Activated CD4-positive, CD25-positive, alpha-beta regulatory T cell (primary cell): ENCODE data around the gene PRH2.

Experiments
- DNase-seq, 4 experiments: peaks; one replicate each; lab custom pipeline; 2025; lab: John Stamatoyannopoulos, UW

Gene PRH2

DNA sequence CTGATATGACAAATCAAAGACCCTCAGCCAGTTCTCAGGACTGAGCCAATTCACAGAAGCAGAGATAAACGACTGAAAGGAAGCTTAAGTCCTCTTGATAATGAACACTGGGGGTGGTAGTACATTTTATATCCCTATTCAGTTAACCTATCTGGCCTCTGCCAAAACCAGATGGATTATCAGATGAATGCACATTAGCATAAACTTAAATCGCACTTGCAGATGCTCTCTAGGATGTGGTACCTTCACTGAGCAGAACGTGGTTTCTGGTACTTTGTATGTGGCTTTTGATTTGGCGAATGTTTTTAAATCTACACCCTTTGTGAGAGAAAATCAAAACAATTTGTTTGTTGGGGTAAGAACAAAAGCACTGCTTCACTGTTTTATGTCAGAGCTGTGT is 31.2 kb downstream of the PRH2 start:
- DNase-seq: no peak

DNA sequence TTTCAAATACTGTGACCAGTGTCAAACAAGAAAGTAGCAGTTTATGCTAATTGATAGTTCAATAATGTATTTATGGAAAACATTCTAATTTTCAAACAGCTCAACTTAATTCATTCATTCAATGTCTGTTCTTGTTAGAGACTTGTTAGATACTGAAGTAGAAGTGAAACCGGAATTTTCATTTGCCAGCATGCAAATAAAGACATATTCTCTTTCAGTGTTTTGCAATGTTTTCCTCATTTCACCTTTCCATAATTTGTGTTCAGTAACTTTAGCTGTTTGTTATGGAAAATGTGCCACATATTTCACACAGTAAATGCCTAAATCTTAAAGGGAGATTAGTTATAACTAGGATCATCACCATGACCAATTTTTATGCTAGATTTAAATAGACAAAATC is 36.4 kb downstream of the PRH2 start:
- DNase-seq: no peak

DNA sequence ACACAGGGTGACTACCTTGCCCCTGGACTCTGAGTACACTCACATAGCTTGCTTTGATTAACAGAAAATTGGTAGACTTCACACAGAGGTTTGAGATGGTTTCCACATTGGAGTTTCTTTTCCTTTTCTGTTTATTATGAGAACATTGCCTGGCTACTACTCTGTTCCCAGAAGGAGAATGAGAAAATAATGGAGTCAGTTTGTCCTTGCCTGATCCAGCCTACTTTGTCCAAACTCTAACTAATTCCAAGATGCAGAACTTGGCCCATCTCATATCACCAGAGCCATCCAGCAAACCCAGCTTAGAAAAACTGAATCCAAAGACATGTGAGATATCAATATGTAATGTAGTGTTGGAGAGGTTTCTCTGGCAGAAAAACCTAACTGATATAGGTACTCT is 37.3 kb downstream of the PRH2 start:
- no peak for DNase-seq

DNA sequence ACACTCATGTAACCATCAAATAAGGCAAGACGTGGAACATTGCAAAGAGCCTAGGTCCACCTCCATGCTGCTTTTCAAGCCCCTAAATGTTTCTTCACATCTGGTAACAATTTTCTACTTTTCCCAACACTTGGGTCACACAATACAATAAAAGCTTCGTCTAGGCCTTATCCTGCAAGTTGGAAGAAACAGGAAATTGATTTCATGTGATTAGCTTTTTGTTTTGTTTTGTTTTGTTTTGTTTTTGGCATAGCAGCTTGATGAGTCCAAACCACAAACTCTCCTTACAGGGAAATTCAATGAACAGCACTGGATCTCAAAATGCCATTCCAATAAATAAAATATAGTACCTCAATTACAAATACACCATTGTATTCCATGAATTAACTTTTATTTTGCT is 38.4 kb downstream of the PRH2 start:
- no peak for DNase-seq

- DNase-seq: no peak
Measured at GRCh38 chr12:10968765-10969456, 39.9 kb downstream of the PRH2 start.

- DNase-seq: no peak
Measured at GRCh38 chr12:10974965-10975364, 45.9 kb downstream of the PRH2 start.

DNA sequence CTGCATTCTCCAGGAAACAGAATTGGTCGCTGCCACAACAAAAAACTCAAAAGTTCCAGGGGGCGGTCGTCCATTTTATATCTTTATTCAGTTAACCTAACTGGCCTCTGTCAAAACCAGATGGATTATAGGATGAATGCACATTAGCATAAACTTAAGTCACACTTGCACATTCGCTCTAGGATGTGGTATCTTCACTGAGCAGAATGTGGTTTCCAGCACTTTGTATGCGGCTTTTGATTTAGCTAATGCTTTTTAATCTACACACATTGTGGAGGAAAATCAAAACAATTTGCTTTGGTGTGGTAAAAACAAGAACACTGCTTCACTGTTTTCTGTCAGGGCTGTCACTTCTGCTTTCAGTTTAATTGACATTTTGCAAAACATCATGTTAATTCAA is 53.2 kb downstream of the PRH2 start:
- DNase-seq: no peak
